Heart right ventricle (tissue), 16 donors: ENCODE data around the gene ITSN1. TPM values are rescaled to one million over a fixed set of nuclear protein-coding genes. Genes with fewer than 3 reads are reported as not detected.

ENCODE experiments used
- ATAC-seq, 8 donors: fragments of 200-7000 bp; cut with Tn5 transposase; one replicate each; pipeline ENCODE4 v1.9.1; 2020; ENCODE audit warnings: mild to moderate bottlenecking in 8 of 8, moderate library complexity in 8 of 8, moderate number of reproducible peaks in 1 of 8
- DNase-seq, 2 donors: peaks; one replicate each; pipeline ENCODE4 v3.0.0-alpha.2; 2020
- H3K27ac ChIP-seq, 10 donors: fragments of 200-600 bp; sonication (generic) in 2 of 10; one replicate each; pipeline versions ENCODE4 v1.5.0 to v1.8.0; 2020 to 2022; ENCODE audit warnings: mild to moderate bottlenecking in 3 of 10
- H3K27me3 ChIP-seq, 7 donors: fragments of 200-600 bp; one replicate each; pipeline ENCODE4 v1.8.0; 2021 to 2022; ENCODE audit warnings: mild to moderate bottlenecking in 2 of 7
- H3K36me3 ChIP-seq, 9 donors: fragments of 200-600 bp; sonication (generic) in 1 of 9; one replicate each; pipeline versions ENCODE4 v1.5.0 to v1.8.0; 2020 to 2022; ENCODE audit warnings: mild to moderate bottlenecking in 2 of 9
- H3K4me1 ChIP-seq, 9 donors: fragments of 200-600 bp; sonication (generic) in 1 of 9; one replicate each; pipeline versions ENCODE4 v1.5.0 to v1.8.0; 2020 to 2022; ENCODE audit warnings: mild to moderate bottlenecking in 4 of 9
- H3K4me3 ChIP-seq, 10 donors: fragments of 200-600 bp; sonication (generic) in 2 of 10; one replicate each; pipeline versions ENCODE4 v1.5.0 to v1.8.0; 2020 to 2022; ENCODE audit warnings: mild to moderate bottlenecking in 7 of 10, moderate library complexity in 2 of 10
- H3K9me3 ChIP-seq, 11 donors: fragments of 200-600 bp in 10 of 11; sonication (generic) in 2 of 11; one replicate each; pipeline versions ENCODE4 v1.5.0 to v1.8.0; 2013 to 2022; ENCODE audit warnings: mild to moderate bottlenecking in 2 of 11, control low read depth in 1 of 11, moderate library complexity in 1 of 11
- WGBS, 2 donors: extraction: QIAGEN DNeasy Blood & Tissue Kit; methylation state at CpG; one replicate each; pipeline ENCODE4 v1.1.7; 2013; ENCODE audit warnings: inconsistent platforms in 1 of 2; 5-methylcytosine and 5-hydroxymethylcytosine counted together
- intact Hi-C, 10 donors: fragments of 100-400 bp; cut with DNase I; formaldehyde crosslinking; loops; one replicate each; pipeline versions ENCODE4 v1.11.1 to v1.14.2; 2022
- polyA plus RNA-seq, 2 donors: library from polyadenylated mRNA; stranded (reverse); fragments of 200-250 nt; gene quantifications; one replicate each; pipeline ENCODE4 v1.2.3, GENCODE V29; 2013
- total RNA-seq, 10 donors: library from RNA; stranded (reverse); fragmentation: NEBNext Ultra II Directional in 3 of 10; extraction: Animal tissue kit (Norgen Biotek cat#: 25700) in 3 of 10; gene quantifications; one replicate each; pipeline versions ENCODE4 v1.2.1 to v1.2.4, GENCODE V29; 2021 to 2023
- TF ChIP-seq, protein P1 (sequence below), 9 donors: fragments of 200-600 bp; sonication (generic) in 2 of 9; IDR thresholded peaks; one replicate each; pipeline versions ENCODE4 v1.5.0 to v1.8.0; 2021 to 2022; ENCODE audit warnings: antibody characterized with exemption in 9 of 9, mild to moderate bottlenecking in 5 of 9, moderate library complexity in 1 of 9
- donor health status: Arrhythmogenic right ventricular cardiomyopathy.
- donor health status: ischemic (EF 13 %, LVEDD 7.1; RV severe dilation, severe dysfunction).
- donor health status: healthy with polysubstance abuse.
- donor health status: DM: no; HTN: yes; CAD: no.
- donor health status: DM: no; HTN: no; CAD: no.
- donor health status: ischemic (EF 25% LVEDD 6.9; RV normal size, moderate dysfunction).
- donor health status: ischemic (EF 25% LVEDD 5.7; RV mildly dilated, moderate dysfunction).
- donor health status: healthy.
- donor health status: DM: yes; HTN: yes; CAD: no.
- donor health status: Ischemic cardiomyopathy.
- donor health status: ischemic (EF 35%, LVEDD 5.7; RV mildly dilated, moderate dysfunction).
- donor health status: nonischemic (EF 11% LVEDD 7.7; RV severe dilation, severe dysfunction).
- donor health status: DM: yes; HTN: yes; CAD: no.
- donor health status: PGD.
- donor health status: ischemic (EF 29% LVEDD 5.4; RV normal size, mild dysfunction).
- donor health status: nonischemic (EF 23%, LVEDD 6.1; RV moderate dilation, normal function).

The ITSN1 gene
- total and polyA plus RNA-seq, 12 donors, result 14.6 to 47.3 (median 32.3) TPM

DNA sequence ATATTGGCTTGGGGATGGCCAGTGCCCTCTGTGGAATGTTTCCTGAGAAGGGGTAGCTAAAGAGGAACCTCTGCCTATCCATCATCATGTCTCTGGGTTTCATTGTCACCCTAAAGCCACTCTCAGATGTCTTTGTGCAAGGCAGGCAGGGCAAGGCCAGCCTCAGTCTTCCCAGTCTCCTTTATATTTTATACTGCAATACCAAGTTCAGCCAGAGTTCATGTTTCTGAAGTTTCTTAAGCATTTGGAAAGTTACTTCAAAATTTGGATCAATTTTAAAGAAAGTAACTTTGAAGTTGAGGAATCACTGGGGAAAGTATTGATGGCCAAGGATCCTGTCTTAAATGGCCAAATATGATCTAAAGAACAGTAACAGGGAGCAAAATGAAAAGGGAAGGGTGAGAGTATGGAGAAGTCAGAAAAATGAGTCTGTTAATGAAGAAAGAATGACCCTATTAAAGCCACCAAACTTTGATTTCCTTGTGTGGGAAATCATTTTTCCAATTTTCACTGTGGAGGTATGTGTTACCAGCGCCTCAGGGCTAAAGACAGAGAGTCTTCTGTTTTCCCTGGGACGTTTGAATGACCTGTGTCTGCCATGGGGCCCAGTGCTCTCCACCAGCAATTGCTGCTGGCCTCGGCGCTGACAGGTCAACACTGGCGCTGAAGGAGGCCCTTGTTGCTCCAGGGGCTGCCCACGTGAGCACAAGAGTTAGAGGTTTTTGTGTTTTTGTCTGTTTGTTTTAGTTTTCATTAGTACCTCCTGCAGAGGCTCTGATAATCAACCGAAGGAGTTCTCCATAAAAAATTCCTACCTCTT is 179.4 kb downstream of the ITSN1 start:
- H3K9me3 ChIP-seq, result no peaks in the 10 kb centered on the region
- no peak for DNase-seq
- no peak for ATAC-seq
- TF ChIP-seq, protein P1, sequence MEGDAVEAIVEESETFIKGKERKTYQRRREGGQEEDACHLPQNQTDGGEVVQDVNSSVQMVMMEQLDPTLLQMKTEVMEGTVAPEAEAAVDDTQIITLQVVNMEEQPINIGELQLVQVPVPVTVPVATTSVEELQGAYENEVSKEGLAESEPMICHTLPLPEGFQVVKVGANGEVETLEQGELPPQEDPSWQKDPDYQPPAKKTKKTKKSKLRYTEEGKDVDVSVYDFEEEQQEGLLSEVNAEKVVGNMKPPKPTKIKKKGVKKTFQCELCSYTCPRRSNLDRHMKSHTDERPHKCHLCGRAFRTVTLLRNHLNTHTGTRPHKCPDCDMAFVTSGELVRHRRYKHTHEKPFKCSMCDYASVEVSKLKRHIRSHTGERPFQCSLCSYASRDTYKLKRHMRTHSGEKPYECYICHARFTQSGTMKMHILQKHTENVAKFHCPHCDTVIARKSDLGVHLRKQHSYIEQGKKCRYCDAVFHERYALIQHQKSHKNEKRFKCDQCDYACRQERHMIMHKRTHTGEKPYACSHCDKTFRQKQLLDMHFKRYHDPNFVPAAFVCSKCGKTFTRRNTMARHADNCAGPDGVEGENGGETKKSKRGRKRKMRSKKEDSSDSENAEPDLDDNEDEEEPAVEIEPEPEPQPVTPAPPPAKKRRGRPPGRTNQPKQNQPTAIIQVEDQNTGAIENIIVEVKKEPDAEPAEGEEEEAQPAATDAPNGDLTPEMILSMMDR (IDR thresholded peaks at IDR 0.05), result peak in 1 of 9 donors; percentile 22
- H3K36me3 ChIP-seq, result peaks cover 0 to 74% (median 4%) of the 10 kb centered on the region in 9 donors
- H3K4me3 ChIP-seq, result no peak overlapping the region
- no peak overlapping the region for H3K27ac ChIP-seq
- intact Hi-C loops, result no loop called here
- no peaks in the 10 kb centered on the region for H3K27me3 ChIP-seq
- 72 to 78% methylated on average over 7 of the region's 7 CpGs for WGBS, 2 donors
- H3K4me1 ChIP-seq, result peaks cover 0 to 27% (median 5%) of the 10 kb centered on the region in 9 donors

DNA sequence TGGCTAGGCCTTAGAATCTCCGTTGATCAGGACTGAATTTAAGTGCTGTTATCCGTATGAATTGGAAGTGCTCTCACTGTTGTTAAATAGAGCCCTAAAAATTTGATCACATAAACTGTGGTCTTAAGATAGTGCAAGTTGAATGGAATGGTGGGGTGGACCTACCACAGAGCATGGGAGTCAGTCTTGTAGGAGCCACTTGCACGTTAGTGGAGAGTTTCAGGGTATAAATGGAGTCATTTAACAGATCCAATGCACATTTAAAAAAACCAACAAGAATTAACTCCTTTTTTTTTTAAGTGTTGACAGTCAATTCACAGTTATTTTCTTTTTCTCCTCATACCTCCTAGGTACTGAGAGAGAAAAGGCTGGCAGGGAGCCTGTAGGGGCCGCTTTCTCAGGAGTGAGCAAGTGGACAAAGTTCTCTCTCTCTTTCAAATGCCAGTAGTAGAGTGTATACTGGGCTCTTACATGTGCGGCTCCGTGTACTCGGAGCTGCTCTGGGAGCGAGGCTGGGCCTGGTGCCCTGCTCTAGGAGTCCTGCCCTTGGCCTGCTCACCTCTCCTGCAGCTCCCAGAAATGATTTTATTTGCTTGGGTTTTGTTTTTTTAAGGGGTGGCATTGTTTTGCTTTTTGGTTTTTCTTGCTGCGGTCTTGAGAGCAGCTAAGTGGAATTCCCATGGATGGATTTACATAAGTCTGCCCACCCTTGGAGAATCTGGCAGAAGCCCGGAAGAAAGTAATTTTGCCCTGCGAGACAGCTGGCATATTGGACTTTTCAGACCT is 182.0 kb downstream of the ITSN1 start:
- Histone ChIP-seq H3K27ac (peak overlapping the region in 2 of 10 donors; percentile 20 to 61), H3K9me3 (no peaks in the 10 kb centered on the region), H3K27me3 (no peaks in the 10 kb centered on the region), H3K36me3 (peaks cover 0 to 65% (median 9%) of the 10 kb centered on the region in 9 donors), H3K4me3 (no peak overlapping the region), H3K4me1 (peaks cover 0 to 39% (median 16%) of the 10 kb centered on the region in 9 donors)
- DNase-seq (no peak), ATAC-seq (peak in 4 of 8 donors; percentile 47 to 69 (median 59))
- TF ChIP-seq, protein P1 (IDR thresholded peaks at IDR 0.05), result no peak
- WGBS, 2 donors, result 86 to 94% methylated on average over 11 of the region's 11 CpGs
- intact Hi-C loops, result no loop called here

DNA sequence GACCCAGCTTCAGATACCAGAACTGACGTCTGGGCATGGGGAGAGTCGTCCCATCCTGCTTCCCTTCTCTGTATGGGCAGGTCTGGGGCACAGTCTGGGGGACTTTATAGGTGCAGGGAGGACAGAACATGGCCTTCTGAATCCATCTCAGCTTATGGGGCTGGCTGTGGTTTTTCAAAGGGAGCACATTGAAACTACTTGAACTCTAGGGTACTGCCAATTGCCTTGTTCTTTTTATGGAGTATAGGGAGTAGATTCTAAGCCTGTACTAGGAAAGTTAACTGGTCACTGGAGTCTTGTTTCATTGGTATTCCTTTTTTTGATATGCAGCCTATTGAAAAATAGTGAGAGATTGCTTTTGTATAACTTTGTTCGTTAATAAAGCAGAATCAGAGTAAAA is 183.1 kb downstream of the ITSN1 start:
- intact Hi-C loops, result no loop called here

GRCh38 chr21:33825915-33826314 is 183.6 kb downstream of the ITSN1 start:
- WGBS, 2 donors, result 64 to 78% methylated on average over 2 of the region's 2 CpGs
- Histone ChIP-seq H3K27me3 (no peaks in the 10 kb centered on the region), H3K9me3 (no peaks in the 10 kb centered on the region), H3K36me3 (peaks cover 0 to 64% (median 8%) of the 10 kb centered on the region in 9 donors), H3K27ac (peak overlapping the region in 3 of 10 donors; percentile 17 to 61 (median 25)), H3K4me3 (no peak overlapping the region), H3K4me1 (peaks cover 0 to 39% (median 16%) of the 10 kb centered on the region in 9 donors)
- DNase-seq, result no peak
- TF ChIP-seq, protein P1 (IDR thresholded peaks at IDR 0.05), result no peak
- intact Hi-C loops, result no loop called here
- ATAC-seq, result peak in 1 of 8 donors; percentile 34

More for the DNA sequence above, 183.1 kb downstream of the ITSN1 start:
- H3K27ac ChIP-seq, result peak overlapping the region in 3 of 10 donors; percentile 8 to 61 (median 25)
- 73 to 82% methylated on average over 3 of the region's 3 CpGs for WGBS, 2 donors
- peaks cover 0 to 39% (median 16%) of the 10 kb centered on the region in 9 donors for H3K4me1 ChIP-seq
- no peak overlapping the region for H3K4me3 ChIP-seq
- DNase-seq, result no peak
- peak in 2 of 8 donors; percentile 38 to 54 for ATAC-seq
- TF ChIP-seq, protein P1 (IDR thresholded peaks at IDR 0.05), result no peak
- H3K36me3 ChIP-seq, result peaks cover 0 to 67% (median 10%) of the 10 kb centered on the region in 9 donors
- no peaks in the 10 kb centered on the region for H3K27me3 ChIP-seq
- H3K9me3 ChIP-seq, result no peaks in the 10 kb centered on the region
